Neuronal stem cell (in vitro differentiated cells): Measurements from ENCODE around the gene AMER2.

ENCODE experiments used
- DNase-seq: peaks from one replicate; pipeline ENCODE4 v3.0.0-alpha.2; 2013; ENCODE audit warnings: low spot score
- H2AFZ ChIP-seq: one replicate; pipeline ENCODE4 v1.6.1; 2013; ENCODE audit warnings: mild to moderate bottlenecking, low read length, inconsistent platforms
- H2AK5ac ChIP-seq: 2 replicates; pipeline ENCODE4 v1.6.1; 2013; ENCODE audit warnings: low read depth, mild to moderate bottlenecking, inconsistent platforms, low read length, moderate library complexity, mixed read lengths
- H2BK120ac ChIP-seq: 2 replicates; pipeline ENCODE4 v1.6.1; 2013; ENCODE audit warnings: low read depth, mild to moderate bottlenecking, inconsistent platforms, low read length, moderate library complexity, mixed read lengths
- H2BK12ac ChIP-seq: one replicate; pipeline ENCODE4 v1.6.1; 2013; ENCODE audit warnings: low read length, inconsistent platforms
- H2BK15ac ChIP-seq: 2 replicates; pipeline ENCODE4 v1.6.1; 2013; ENCODE audit warnings: mild to moderate bottlenecking, low read length, inconsistent platforms, mixed read lengths
- H2BK5ac ChIP-seq: one replicate; pipeline ENCODE4 v1.6.1; 2013; ENCODE audit warnings: inconsistent platforms, mild to moderate bottlenecking, low read length, moderate library complexity
- H3K14ac ChIP-seq: one replicate; pipeline ENCODE4 v1.6.1; 2013; ENCODE audit warnings: low read length, inconsistent platforms
- H3K18ac ChIP-seq: 2 replicates; pipeline ENCODE4 v1.6.1; 2013; ENCODE audit warnings: low read length, inconsistent platforms
- H3K23ac ChIP-seq: 2 replicates; pipeline ENCODE4 v1.6.1; 2013; ENCODE audit warnings: low read depth, mild to moderate bottlenecking, mixed read lengths, low read length, inconsistent platforms; ENCODE audit not compliant: poor library complexity
- H3K27ac ChIP-seq: replicated peaks from 3 replicates; pipeline ENCODE4 v1.5.1; 2013; ENCODE audit warnings: low read length, inconsistent platforms
- H3K27me3 ChIP-seq, 3 experiments: 2 replicates each; pipeline ENCODE4 v1.6.1; 2013; ENCODE audit warnings: low read length in 3 of 3, mild to moderate bottlenecking in 2 of 3, inconsistent platforms in 1 of 3, low read depth in 1 of 3, mixed read lengths in 1 of 3, moderate library complexity in 1 of 3; ENCODE audit not compliant: control insufficient read depth in 3 of 3, insufficient read depth in 3 of 3
- H3K36me3 ChIP-seq, 2 donors: replicated peaks in 1 of 2; 2 replicates each; pipeline ENCODE4 v1.6.1; 2013; ENCODE audit warnings: low read length in 2 of 2; ENCODE audit not compliant: control insufficient read depth in 2 of 2, insufficient read depth in 2 of 2
- H3K4ac ChIP-seq: 2 replicates; pipeline ENCODE4 v1.6.1; 2013; ENCODE audit warnings: inconsistent platforms, mild to moderate bottlenecking, low read length, moderate library complexity
- H3K4me1 ChIP-seq, 2 donors: 1 replicate in 1 of 2; 2 replicates in 1 of 2; pipeline ENCODE4 v1.6.1; 2013; ENCODE audit warnings: low read length in 2 of 2, low read depth in 1 of 2; ENCODE audit not compliant: control insufficient read depth in 2 of 2, insufficient read depth in 1 of 2
- H3K4me2 ChIP-seq: one replicate; pipeline ENCODE4 v1.6.1; 2013; ENCODE audit warnings: mild to moderate bottlenecking, low read length, inconsistent platforms; ENCODE audit not compliant: insufficient read depth, poor library complexity, severe bottlenecking
- H3K4me3 ChIP-seq, 2 donors: 2 replicates each; pipeline ENCODE4 v1.5.1; 2013; ENCODE audit warnings: low read length in 2 of 2, mild to moderate bottlenecking in 2 of 2, inconsistent platforms in 1 of 2, moderate library complexity in 1 of 2
- H3K79me1 ChIP-seq: one replicate; pipeline ENCODE4 v1.6.1; 2013; ENCODE audit warnings: low read depth, mild to moderate bottlenecking, inconsistent platforms, low read length, moderate library complexity
- H3K9ac ChIP-seq: one replicate; pipeline ENCODE4 v1.6.1; 2013; ENCODE audit warnings: mild to moderate bottlenecking, low read depth, low read length, inconsistent platforms; ENCODE audit not compliant: poor library complexity
- H3K9me3 ChIP-seq, 2 donors: replicated peaks in 1 of 2; 2 replicates each; pipeline versions ENCODE3 to v1.6.1; 2013; ENCODE audit warnings: low read length in 2 of 2, mild to moderate bottlenecking in 2 of 2, inconsistent platforms in 1 of 2, low read depth in 1 of 2, mixed read lengths in 1 of 2, moderate library complexity in 1 of 2; ENCODE audit not compliant: control insufficient read depth in 2 of 2, insufficient read depth in 1 of 2
- H4K8ac ChIP-seq: one replicate; pipeline ENCODE4 v1.6.1; 2013; ENCODE audit warnings: low read depth, mild to moderate bottlenecking, inconsistent platforms, low read length, moderate library complexity
- H4K91ac ChIP-seq: one replicate; pipeline ENCODE4 v1.6.1; 2013; ENCODE audit warnings: low read length, low read depth, mild to moderate bottlenecking, inconsistent platforms; ENCODE audit not compliant: poor library complexity
- WGBS, 2 donors: extraction: QIAGEN DNeasy Blood & Tissue Kit; methylation state at CpG; one replicate each; pipeline ENCODE4 v1.1.7; 2013; ENCODE audit warnings: missing lambda C conversion rate in 2 of 2, mixed read lengths in 1 of 2; ENCODE audit not compliant: insufficient read length in 2 of 2, insufficient replicate concordance in 1 of 2; ENCODE audit errors: extremely low coverage in 2 of 2; 5-methylcytosine and 5-hydroxymethylcytosine counted together

The AMER2 gene

DNA sequence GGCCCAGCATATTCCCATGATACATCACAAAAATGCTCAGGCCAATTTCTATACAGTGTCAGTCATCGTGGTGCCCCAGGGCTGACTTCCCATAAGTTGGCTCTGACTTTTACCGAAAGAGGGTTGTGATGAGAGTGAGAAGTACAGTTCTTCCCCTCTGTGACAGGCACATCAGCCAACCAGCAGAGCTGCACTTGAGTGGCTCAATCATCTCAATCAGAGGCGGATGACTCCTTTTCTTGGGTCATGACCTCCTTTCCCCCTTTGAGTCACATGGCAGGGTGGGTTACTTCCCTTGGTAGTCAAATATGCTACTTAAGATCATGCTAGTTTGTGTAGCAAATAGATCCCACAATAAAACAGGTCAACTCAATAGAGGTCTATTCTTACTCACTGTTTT, 6.9 kb upstream of the AMER2 start:
- H2AFZ ChIP-seq: no peak overlapping the region
- DNase-seq: no peak

DNA sequence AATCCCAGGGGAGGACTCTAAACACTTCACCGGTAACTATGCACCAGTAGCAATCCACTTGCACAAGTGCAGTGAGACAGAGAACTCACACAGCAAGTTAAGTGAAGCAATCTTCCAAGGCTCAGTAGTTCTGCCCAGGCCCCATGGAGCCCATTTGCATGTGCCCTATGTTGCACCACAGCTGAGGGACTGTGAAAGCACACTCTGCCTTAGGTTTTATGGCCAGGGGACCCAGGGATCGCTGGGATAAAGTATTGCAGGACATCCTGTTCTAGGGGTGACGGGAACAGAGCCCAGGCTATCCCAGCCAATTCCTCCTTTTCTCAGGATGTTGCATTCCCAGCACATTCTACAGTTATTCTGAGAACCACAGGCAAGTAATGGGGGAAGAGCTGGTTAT, 6.0 kb upstream of the AMER2 start:
- Histone ChIP-seq H2AK5ac (no peak overlapping the region), H4K91ac (no peak overlapping the region), H3K4me1 (peaks cover 10 to 17% of the 10 kb centered on the region in 2 donors), H3K14ac (no peak overlapping the region), H3K27me3 (no peaks in the 10 kb centered on the region), H3K4me3 (no peak overlapping the region), H2AFZ (no peak overlapping the region), H2BK120ac (no peak overlapping the region), H3K27ac (no peak overlapping the region), H2BK12ac (no peak overlapping the region), H3K9me3 (peaks cover 0 to 27% of the 10 kb centered on the region in 2 donors), H3K4me2 (no peak overlapping the region), H4K8ac (no peak overlapping the region), H3K79me1 (no peaks in the 10 kb centered on the region), H3K36me3 (no peaks in the 10 kb centered on the region), H3K9ac (no peak overlapping the region), H3K18ac (no peak overlapping the region), H3K4ac (no peak overlapping the region), H3K23ac (no peak overlapping the region), H2BK15ac (no peak overlapping the region), H2BK5ac (no peak overlapping the region)
- no peak for DNase-seq
- WGBS, 2 donors: no CpG with 5 or more reads among the region's 3 CpGs

More for the DNA sequence above, 6.9 kb upstream of the AMER2 start:
- no peak overlapping the region for H3K4ac ChIP-seq
- no peak overlapping the region for H2BK15ac ChIP-seq
- H3K9ac ChIP-seq: no peak overlapping the region
- no peaks in the 10 kb centered on the region for H3K79me1 ChIP-seq
- no peak overlapping the region for H3K4me2 ChIP-seq
- no peak overlapping the region for H3K27ac ChIP-seq
- no peak overlapping the region for H3K14ac ChIP-seq
- H4K91ac ChIP-seq: no peak overlapping the region
- H3K9me3 ChIP-seq: peaks cover 0 to 27% of the 10 kb centered on the region in 2 donors
- H2BK120ac ChIP-seq: no peak overlapping the region
- H3K27me3 ChIP-seq: no peaks in the 10 kb centered on the region
- no CpG with 5 or more reads among the region's 3 CpGs for WGBS, 2 donors
- peaks cover 10 to 17% of the 10 kb centered on the region in 2 donors for H3K4me1 ChIP-seq
- H3K18ac ChIP-seq: no peak overlapping the region
- H4K8ac ChIP-seq: no peak overlapping the region
- no peak overlapping the region for H2BK12ac ChIP-seq
- no peak overlapping the region for H3K23ac ChIP-seq
- H3K36me3 ChIP-seq: no peaks in the 10 kb centered on the region
- no peak overlapping the region for H2AK5ac ChIP-seq
- no peak overlapping the region for H2BK5ac ChIP-seq
- H3K4me3 ChIP-seq: no peak overlapping the region

DNA sequence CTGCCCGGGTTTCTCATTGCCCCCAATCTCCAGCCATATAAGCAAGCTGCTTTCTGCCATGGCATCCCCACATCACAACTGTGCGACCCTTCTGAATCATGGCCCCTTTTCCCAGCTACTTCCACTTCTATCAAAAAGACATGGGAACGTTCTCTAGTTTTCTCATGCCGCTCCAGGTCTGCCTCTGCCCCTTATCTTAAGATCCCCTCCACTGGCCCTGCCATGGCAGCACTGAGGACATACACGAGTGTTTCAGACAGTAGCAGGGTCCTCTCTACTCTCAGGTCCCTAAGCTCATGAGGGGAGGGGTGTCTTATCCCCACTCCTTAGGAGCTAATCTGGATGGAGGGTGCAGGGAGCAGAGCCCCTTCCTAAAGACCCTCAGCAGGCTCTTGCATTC, 5.5 kb upstream of the AMER2 start:
- H3K4me3 ChIP-seq: no peak overlapping the region
- no CpG with 5 or more reads among the region's 5 CpGs for WGBS, 2 donors

DNA sequence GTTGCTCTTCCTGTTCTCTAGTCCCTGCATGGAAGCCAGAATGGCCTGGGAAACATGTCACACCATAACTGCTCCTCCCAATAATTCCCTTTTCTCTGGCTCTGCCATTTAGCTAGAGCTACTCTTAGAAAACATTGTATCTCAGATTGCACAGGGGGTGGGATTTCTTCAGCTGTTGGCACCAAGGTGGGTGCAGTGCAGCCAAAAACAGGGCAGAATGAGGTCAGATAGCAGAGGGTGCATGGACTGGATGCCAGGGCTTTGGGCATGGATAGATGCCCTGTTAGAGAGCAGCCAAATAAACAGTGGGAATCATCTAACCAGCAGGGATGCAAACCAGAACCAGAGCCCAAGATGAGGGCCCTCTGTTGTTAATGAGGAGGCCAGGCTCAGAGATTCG, 4.9 kb upstream of the AMER2 start:
- Histone ChIP-seq H3K79me1 (no peaks in the 10 kb centered on the region), H3K18ac (no peak overlapping the region), H2AFZ (no peak overlapping the region), H3K4me3 (no peak overlapping the region), H2BK12ac (no peak overlapping the region), H3K27me3 (peaks cover 0 to 4% (median 4%) of the 10 kb centered on the region in 3 experiments), H2AK5ac (no peak overlapping the region), H2BK5ac (no peak overlapping the region), H3K4me1 (peaks cover 13 to 20% of the 10 kb centered on the region in 2 donors), H3K9ac (no peak overlapping the region), H4K8ac (no peak overlapping the region), H3K36me3 (no peaks in the 10 kb centered on the region), H3K14ac (no peak overlapping the region), H2BK15ac (no peak overlapping the region), H3K9me3 (peaks cover 0 to 27% of the 10 kb centered on the region in 2 donors), H4K91ac (no peak overlapping the region), H3K27ac (no peak overlapping the region), H3K4me2 (no peak overlapping the region), H3K4ac (no peak overlapping the region), H3K23ac (no peak overlapping the region), H2BK120ac (no peak overlapping the region)
- WGBS, 2 donors: no CpG with 5 or more reads among the region's 1 CpG
- DNase-seq: no peak

More for the DNA sequence above, 5.5 kb upstream of the AMER2 start:
- Histone ChIP-seq H3K36me3 (no peaks in the 10 kb centered on the region), H2AK5ac (no peak overlapping the region), H3K9ac (no peak overlapping the region), H3K18ac (no peak overlapping the region), H3K27ac (no peak overlapping the region), H3K4me2 (no peak overlapping the region), H2AFZ (no peak overlapping the region), H2BK5ac (no peak overlapping the region), H3K4ac (no peak overlapping the region), H3K27me3 (no peaks in the 10 kb centered on the region), H2BK15ac (no peak overlapping the region), H4K91ac (no peak overlapping the region), H3K4me1 (peaks cover 10 to 17% of the 10 kb centered on the region in 2 donors), H4K8ac (no peak overlapping the region), H3K79me1 (no peaks in the 10 kb centered on the region), H3K23ac (no peak overlapping the region), H3K9me3 (peaks cover 0 to 27% of the 10 kb centered on the region in 2 donors), H3K14ac (no peak overlapping the region), H2BK12ac (no peak overlapping the region), H2BK120ac (no peak overlapping the region)
- no peak for DNase-seq
